Measurements from ENCODE around the gene CTXN1.
"Not testable (repeated sequence)": the region's sequence is repeated elsewhere in the genome, so short reads cannot be mapped to it uniquely, and the experiment has no call there.

The CTXN1 gene

GRCh38 chr19:7900401-7900870, 25.5 kb downstream of the CTXN1 start:
- DNase-seq (ENCODE audit: low spot score), result no peak

GRCh38 chr19:7899751-7900378, 26.1 kb downstream of the CTXN1 start:
- no peak for DNase-seq (ENCODE audit: low spot score)

- no peak for DNase-seq (ENCODE audit: low spot score)
Measured at GRCh38 chr19:7898967-7899366, 27.0 kb downstream of the CTXN1 start.

- DNase-seq (ENCODE audit: low spot score), result no peak
Measured at GRCh38 chr19:7897292-7897691, 28.6 kb downstream of the CTXN1 start.

GRCh38 chr19:7895565-7895964, 30.4 kb downstream of the CTXN1 start:
- no peak for DNase-seq (ENCODE audit: low spot score)

GRCh38 chr19:7894612-7895309, 31.2 kb downstream of the CTXN1 start:
- no peak for DNase-seq (ENCODE audit: low spot score)

- DNase-seq (ENCODE audit: low spot score), result not testable (repeated sequence)
Measured at GRCh38 chr19:7893362-7894101, 32.4 kb downstream of the CTXN1 start.

GRCh38 chr19:7888826-7889217, 37.1 kb downstream of the CTXN1 start:
- no peak for DNase-seq (ENCODE audit: low spot score)

GRCh38 chr19:7888145-7888825, 37.6 kb downstream of the CTXN1 start, which contains the start of gene LRRC8E:
LRRC8E (plus strand) TSS chr19:7888510; CDS start chr19:7895604, 7,094 bp downstream.
- DNase-seq (ENCODE audit: low spot score), result no peak

- DNase-seq (ENCODE audit: low spot score), result no peak
Measured at GRCh38 chr19:7887408-7888144, 38.4 kb downstream of the CTXN1 start.

GRCh38 chr19:7885818-7886217, 40.1 kb downstream of the CTXN1 start:
- no peak for DNase-seq (ENCODE audit: low spot score)

- DNase-seq (ENCODE audit: low spot score), result no peak
Measured at GRCh38 chr19:7883796-7884570, 42.0 kb downstream of the CTXN1 start.

- DNase-seq (ENCODE audit: low spot score), result no peak
Measured at GRCh38 chr19:7883105-7883504, 42.8 kb downstream of the CTXN1 start.

GRCh38 chr19:7881910-7882309, 44.0 kb downstream of the CTXN1 start:
- DNase-seq (ENCODE audit: low spot score), result no peak

- DNase-seq (ENCODE audit: low spot score), result no peak
Measured at GRCh38 chr19:7879836-7880235, 46.1 kb downstream of the CTXN1 start.

GRCh38 chr19:7879111-7879807, 46.7 kb downstream of the CTXN1 start:
- no peak for DNase-seq (ENCODE audit: low spot score)

- DNase-seq (ENCODE audit: low spot score), result no peak
Measured at GRCh38 chr19:7877249-7877836, 48.6 kb downstream of the CTXN1 start.

- peak; percentile 60 for DNase-seq (ENCODE audit: low spot score)
Measured at GRCh38 chr19:7874897-7875273, 51.0 kb downstream of the CTXN1 start.

All from left forelimb (tissue), 1 donor.